K562 (cell line): ENCODE results near the gene TP53BP2. TPM values are rescaled to one million over a fixed set of nuclear protein-coding genes. Genes with fewer than 3 reads are reported as not detected.

Experiments
- CBX5 ChIP-seq: IDR thresholded peaks from 2 replicates; pipeline ENCODE4 v1.6.1; 2014; ENCODE audit warnings: low read depth, borderline replicate concordance
- CCNT2 ChIP-seq: IDR thresholded peaks from 2 replicates; pipeline ENCODE4 v1.6.1; 2011; ENCODE audit warnings: borderline replicate concordance, low read depth, mild to moderate bottlenecking, moderate library complexity, mixed read lengths, low read length; ENCODE audit not compliant: insufficient read length; ENCODE audit errors: extremely low read depth
- CHAMP1 ChIP-seq: fragments of 450-650 bp; IDR thresholded peaks from 2 replicates; pipeline ENCODE4 v1.6.1; 2016; ENCODE audit warnings: mild to moderate bottlenecking
- CXXC5 ChIP-seq: fragments of 250-450 bp; sonication (Bioruptor Pico); IDR thresholded peaks from 2 replicates; pipeline ENCODE4 v1.8.0; 2022; ENCODE audit warnings: inconsistent platforms, mild to moderate bottlenecking, moderate library complexity
- FOSL1 ChIP-seq: fragments of 200-800 bp; sonication (Bioruptor generic); conservative IDR thresholded peaks from 2 replicates; pipeline ENCODE4 v1.6.1; 2016; ENCODE audit warnings: missing genetic modification characterization, missing compliant biosample characterization
- HSF4 ChIP-seq: fragments of 250-450 bp; sonication (Bioruptor Pico); IDR thresholded peaks from 2 replicates; pipeline ENCODE4 v2.1.2; 2022; ENCODE audit warnings: mild to moderate bottlenecking, moderate library complexity, borderline replicate concordance
- KLF16 ChIP-seq: IDR thresholded peaks from 2 replicates; pipeline ENCODE4 v1.6.1; 2016; ENCODE audit warnings: antibody characterized with exemption
- MBD2 ChIP-seq: sonication (generic); IDR thresholded peaks from 2 replicates; pipeline ENCODE4 v1.6.1; 2016; ENCODE audit warnings: low read depth, borderline replicate concordance
- POLR2AphosphoS2 ChIP-seq: IDR thresholded peaks from 2 replicates; pipeline ENCODE4 v1.6.1; 2012; ENCODE audit warnings: low read length, improper control_type of control experiment
- RBFOX2 ChIP-seq: fragments of 200-400 bp; formaldehyde crosslinking; IDR thresholded peaks from 2 replicates; pipeline ENCODE4 v1.6.1; 2017; ENCODE audit warnings: low read depth, mild to moderate bottlenecking, low read length, moderate library complexity
- RUNX1 ChIP-seq: sonication (generic); IDR thresholded peaks from 2 replicates; pipeline ENCODE4 v1.6.1; 2016; ENCODE audit warnings: antibody characterized with exemption, low read depth
- SAFB2 ChIP-seq: fragments of 200-400 bp; formaldehyde crosslinking; IDR thresholded peaks from 2 replicates; pipeline ENCODE4 v1.6.1; 2018; ENCODE audit warnings: borderline replicate concordance, low read length, low read depth, moderate library complexity; ENCODE audit not compliant: severe bottlenecking
- SIX5 ChIP-seq, 2 experiments: IDR thresholded peaks; 2 replicates each; pipeline ENCODE4 v1.6.1; 2011; ENCODE audit warnings: low read length in 2 of 2, borderline replicate concordance in 1 of 2, low read depth in 1 of 2, mild to moderate bottlenecking in 1 of 2, moderate library complexity in 1 of 2; ENCODE audit not compliant: insufficient read depth in 1 of 2
- SREBF2 ChIP-seq: sonication (generic); formaldehyde crosslinking; IDR thresholded peaks from 2 replicates; pipeline ENCODE4 v1.4.0; 2020; ENCODE audit warnings: mild to moderate bottlenecking, missing genetic modification reagents
- STAG1 ChIP-seq: sonication (generic); formaldehyde crosslinking; IDR thresholded peaks from 2 replicates; pipeline ENCODE4 v1.5.0; 2020; ENCODE audit warnings: missing genetic modification reagents, borderline replicate concordance
- STAT5B ChIP-seq: fragments of 250-450 bp; sonication (Bioruptor Pico); IDR thresholded peaks from 2 replicates; pipeline ENCODE4 v1.8.0; 2021; ENCODE audit warnings: mild to moderate bottlenecking, inconsistent platforms
- ZNF175 ChIP-seq: fragments of 200-800 bp; sonication (Bioruptor generic); IDR thresholded peaks from 2 replicates; pipeline ENCODE4 v1.6.1; 2016; ENCODE audit warnings: low read depth, mild to moderate bottlenecking, missing genetic modification characterization, missing compliant biosample characterization
- ZNF316 ChIP-seq: fragments of 450-650 bp; IDR thresholded peaks from 2 replicates; pipeline ENCODE4 v1.6.1; 2016
- polyA plus RNA-seq, 8 experiments: library from polyadenylated mRNA; depleted of rRNA in 4 of 8; stranded (reverse) in 5 of 8; unstranded in 3 of 8; fragments of >200 nt; fragmentation: Nextera tagmentation in 2 of 8; fragmentation: Illumina TruSeq in 1 of 8; extraction: Ambion mirVana in 2 of 8; extraction: Trizol in 1 of 8; gene quantifications; 2 replicates each; pipeline versions ENCODE4 v1.2.1 to v1.2.3, GENCODE V29; 2011 to 2014; ENCODE audit warnings: inconsistent platforms in 1 of 8, missing spikeins in 1 of 8
- total RNA-seq, 7 experiments: library from RNA; depleted of rRNA in 6 of 7; stranded (reverse); fragments of >200 nt in 6 of 7; fragmentation: Illumina TruSeq in 2 of 7; extraction: Trizol in 2 of 7; gene quantifications; 2 replicates each; pipeline versions ENCODE4 v1.2.1 to v1.2.3, GENCODE V29; 2011 to 2021; ENCODE audit warnings: low replicate concordance in 1 of 7
- TF ChIP-seq, protein P1 (sequence below): fragments of 150-350 bp; conservative IDR thresholded peaks from 2 replicates; pipeline ENCODE4 v1.6.1; 2014; ENCODE audit warnings: low read length
- TF ChIP-seq, protein P2 (sequence below): fragments of 250-450 bp; sonication (Bioruptor Pico); IDR thresholded peaks from 2 replicates; pipeline ENCODE4 v1.5.0; 2021; ENCODE audit warnings: mild to moderate bottlenecking, moderate library complexity

Gene TP53BP2
- total and polyA plus RNA-seq, 9 of the 15 experiments (the other 6 are each of a cell fraction or from before 2014, with no cell fraction given) = 17.0 to 69.6 (median 40.1) TPM

DNA sequence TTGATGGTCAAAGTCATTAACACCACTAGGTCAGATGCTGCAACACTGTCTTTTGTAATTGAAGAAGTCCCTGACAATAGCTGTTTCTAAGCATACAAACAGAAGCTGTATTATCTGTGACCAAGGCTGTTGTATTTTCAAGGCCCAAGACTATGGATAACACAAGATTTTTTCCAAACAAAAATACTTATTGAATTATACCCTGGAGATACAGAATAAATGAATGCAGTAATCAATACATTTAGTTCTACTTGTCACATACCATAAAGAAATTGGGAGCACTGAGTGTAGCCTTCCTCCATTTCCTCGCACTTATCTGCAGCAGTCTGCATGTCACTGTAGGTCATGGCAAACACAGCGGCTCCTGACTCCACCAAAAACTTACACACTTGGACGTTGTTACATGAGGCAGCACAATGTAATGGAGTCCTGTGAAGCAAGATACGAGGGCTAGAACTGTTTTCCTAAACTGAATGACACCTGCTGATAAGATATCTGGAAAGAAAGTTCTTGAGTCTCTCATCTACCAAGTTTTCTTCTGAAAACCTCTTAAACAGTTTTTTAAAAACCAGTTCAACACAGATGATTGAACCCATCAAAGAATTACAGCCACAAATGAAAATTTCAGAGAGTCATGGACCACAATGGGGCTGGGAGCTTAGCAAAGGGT lies 56.9 kb downstream of the TP53BP2 start (continued):
- 0 out of 2 replicates have a peak, but pooled peaks have one; percentile 39 for TF ChIP-seq CBX5
- peak; percentile 90; the same call in 1 of the 2 replicates for TF ChIP-seq HSF4 (CRISPR knock-in tag)
- no peak for TF ChIP-seq SIX5 (IDR thresholded peaks at IDR 0.05; ENCODE audit: borderline replicate concordance in 1 of 2, insufficient read depth in 1 of 2, low read depth in 1 of 2, low read length in 2 of 2)
- TF ChIP-seq SREBF2 (CRISPR knock-in tag) = no peak
- no peak for TF ChIP-seq RUNX1
- TF ChIP-seq RBFOX2 = no peak; the same call in none of the 2 replicates
- TF ChIP-seq CXXC5 (CRISPR knock-in tag) = peak; percentile 96
- TF ChIP-seq CCNT2 = peak; percentile 98
- TF ChIP-seq MBD2 = peak; percentile 73
- no peak for TF ChIP-seq STAG1 (CRISPR knock-in tag)
- TF ChIP-seq KLF16 = peak; percentile 95
- TF ChIP-seq, protein P1, sequence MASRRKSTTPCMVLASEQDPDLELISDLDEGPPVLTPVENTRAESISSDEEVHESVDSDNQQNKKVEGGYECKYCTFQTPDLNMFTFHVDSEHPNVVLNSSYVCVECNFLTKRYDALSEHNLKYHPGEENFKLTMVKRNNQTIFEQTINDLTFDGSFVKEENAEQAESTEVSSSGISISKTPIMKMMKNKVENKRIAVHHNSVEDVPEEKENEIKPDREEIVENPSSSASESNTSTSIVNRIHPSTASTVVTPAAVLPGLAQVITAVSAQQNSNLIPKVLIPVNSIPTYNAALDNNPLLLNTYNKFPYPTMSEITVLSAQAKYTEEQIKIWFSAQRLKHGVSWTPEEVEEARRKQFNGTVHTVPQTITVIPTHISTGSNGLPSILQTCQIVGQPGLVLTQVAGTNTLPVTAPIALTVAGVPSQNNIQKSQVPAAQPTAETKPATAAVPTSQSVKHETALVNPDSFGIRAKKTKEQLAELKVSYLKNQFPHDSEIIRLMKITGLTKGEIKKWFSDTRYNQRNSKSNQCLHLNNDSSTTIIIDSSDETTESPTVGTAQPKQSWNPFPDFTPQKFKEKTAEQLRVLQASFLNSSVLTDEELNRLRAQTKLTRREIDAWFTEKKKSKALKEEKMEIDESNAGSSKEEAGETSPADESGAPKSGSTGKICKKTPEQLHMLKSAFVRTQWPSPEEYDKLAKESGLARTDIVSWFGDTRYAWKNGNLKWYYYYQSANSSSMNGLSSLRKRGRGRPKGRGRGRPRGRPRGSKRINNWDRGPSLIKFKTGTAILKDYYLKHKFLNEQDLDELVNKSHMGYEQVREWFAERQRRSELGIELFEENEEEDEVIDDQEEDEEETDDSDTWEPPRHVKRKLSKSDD = no peak
- TF ChIP-seq SAFB2 = no peak
- TF ChIP-seq ZNF316 = peak; percentile 93
- TF ChIP-seq ZNF175 (CRISPR knock-in tag) = peak; percentile 85
- TF ChIP-seq POLR2AphosphoS2 = no peak
- TF ChIP-seq STAT5B = no peak
- TF ChIP-seq, protein P2, sequence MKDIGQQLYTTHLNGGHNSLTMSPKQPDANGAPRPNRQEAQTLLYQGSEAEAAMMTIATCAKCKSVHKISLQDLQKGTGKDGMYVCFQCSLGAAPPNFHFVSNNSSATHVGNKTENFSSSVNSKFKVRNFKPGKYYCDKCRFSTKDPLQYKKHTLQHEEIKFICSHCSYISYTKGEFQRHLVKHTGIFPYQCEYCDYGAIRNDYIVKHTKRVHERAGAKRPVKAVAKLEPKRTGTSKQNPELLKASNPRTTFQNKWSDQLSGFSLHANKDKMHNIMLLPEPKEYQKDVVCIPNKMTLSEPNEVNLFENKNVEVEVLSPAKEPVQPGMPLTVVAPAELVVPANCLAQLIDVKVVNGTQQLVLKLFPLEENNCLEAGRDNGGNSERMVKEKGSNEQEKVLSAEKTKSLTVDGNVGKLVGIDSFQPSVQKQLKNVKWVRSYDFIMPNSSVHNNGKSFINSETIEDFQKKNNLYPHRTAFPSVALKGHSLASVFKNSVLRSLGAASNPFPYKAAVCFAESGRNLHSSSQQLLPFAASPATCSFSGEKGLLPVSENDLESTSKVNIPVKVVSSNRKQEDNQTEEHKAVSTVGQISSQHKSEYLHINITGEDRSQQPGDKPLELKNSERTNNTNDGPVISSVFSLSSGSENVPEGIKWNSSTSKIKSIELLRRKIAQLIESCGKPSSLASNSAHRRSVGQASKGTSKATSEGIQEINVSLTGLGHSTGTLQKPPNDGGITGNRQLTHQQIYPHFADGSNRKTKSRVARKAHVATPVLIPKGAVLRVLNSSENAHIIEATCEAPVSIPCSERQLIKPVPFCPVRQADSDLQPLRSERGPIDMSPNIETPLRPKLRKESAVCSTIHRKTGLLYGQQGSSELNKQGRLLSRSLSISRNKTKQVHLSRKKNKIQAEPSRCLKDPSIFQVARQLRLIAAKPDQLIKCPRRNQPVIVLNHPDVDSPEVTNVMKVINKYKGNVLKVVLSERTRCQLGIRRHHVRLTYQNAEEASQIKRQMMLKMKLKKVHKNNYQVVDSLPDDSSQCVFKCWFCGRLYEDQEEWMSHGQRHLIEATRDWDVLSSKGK (CRISPR knock-in tag) = no peak
- peak; percentile 74 for TF ChIP-seq FOSL1 (tag)
- TF ChIP-seq CHAMP1 = peak; percentile 97
